H9 (cell line): ENCODE data around the gene LINGO4. TPM values are rescaled to one million over a fixed set of nuclear protein-coding genes. Genes with fewer than 3 reads are reported as not detected.

ENCODE experiments used
- DNase-seq: peaks from one replicate; pipeline ENCODE4 v3.0.0-alpha.2; 2017
- H2AFZ ChIP-seq: one replicate; pipeline ENCODE4 v1.6.1; 2013; ENCODE audit warnings: mild to moderate bottlenecking, low read length, control low read depth, moderate library complexity
- H2AK5ac ChIP-seq: 2 replicates; pipeline ENCODE4 v1.6.1; 2013; ENCODE audit warnings: low read length, control low read depth, mixed read lengths; ENCODE audit not compliant: insufficient read length
- H2BK120ac ChIP-seq: one replicate; pipeline ENCODE4 v1.6.1; 2013; ENCODE audit warnings: low read depth, mild to moderate bottlenecking, low read length, control low read depth, inconsistent platforms; ENCODE audit not compliant: poor library complexity, severe bottlenecking
- H2BK12ac ChIP-seq: 2 replicates; pipeline ENCODE4 v1.6.1; 2013; ENCODE audit warnings: low read length, control low read depth, mixed read lengths, low read depth; ENCODE audit not compliant: insufficient read length
- H2BK15ac ChIP-seq: 2 replicates; pipeline ENCODE4 v1.6.1; 2013; ENCODE audit warnings: low read depth, low read length, control low read depth
- H2BK20ac ChIP-seq: one replicate; pipeline ENCODE4 v1.6.1; 2013; ENCODE audit warnings: low read depth, mild to moderate bottlenecking, low read length, control low read depth, inconsistent platforms; ENCODE audit not compliant: poor library complexity, severe bottlenecking
- H2BK5ac ChIP-seq: 2 replicates; pipeline ENCODE4 v1.6.1; 2013; ENCODE audit warnings: low read length, control low read depth, mixed read lengths; ENCODE audit not compliant: insufficient read length
- H3K14ac ChIP-seq: 2 replicates; pipeline ENCODE4 v1.6.1; 2013; ENCODE audit warnings: low read length, control low read depth; ENCODE audit not compliant: insufficient read depth
- H3K18ac ChIP-seq: 2 replicates; pipeline ENCODE4 v1.6.1; 2013; ENCODE audit warnings: low read depth, mild to moderate bottlenecking, mixed read lengths, low read length, control low read depth; ENCODE audit not compliant: insufficient read length
- H3K23ac ChIP-seq: 2 replicates; pipeline ENCODE4 v1.6.1; 2013; ENCODE audit warnings: low read length, control low read depth, mixed read lengths, low read depth; ENCODE audit not compliant: insufficient read length
- H3K23me2 ChIP-seq: 2 replicates; pipeline ENCODE4 v1.6.1; 2013; ENCODE audit warnings: low read depth, mild to moderate bottlenecking, mixed read lengths, low read length, control low read depth; ENCODE audit not compliant: insufficient read length, poor library complexity, severe bottlenecking
- H3K27ac ChIP-seq: 2 replicates; pipeline ENCODE4 v1.5.1; 2013; ENCODE audit warnings: low read length, control low read depth, mixed read lengths, low read depth; ENCODE audit not compliant: insufficient read length
- H3K27me3 ChIP-seq: 2 replicates; pipeline ENCODE4 v1.6.1; 2013; ENCODE audit warnings: low read length, control low read depth, inconsistent platforms; ENCODE audit not compliant: insufficient read depth
- H3K4ac ChIP-seq: 2 replicates; pipeline ENCODE4 v1.6.1; 2013; ENCODE audit warnings: low read depth, mild to moderate bottlenecking, control low read depth, inconsistent platforms, low read length, moderate library complexity
- H3K4me1 ChIP-seq: 2 replicates; pipeline ENCODE4 v1.6.1; 2013; ENCODE audit warnings: low read length, control low read depth, inconsistent platforms; ENCODE audit not compliant: insufficient read depth
- H3K4me2 ChIP-seq: 2 replicates; pipeline ENCODE4 v1.6.1; 2013; ENCODE audit warnings: low read length, control low read depth, mixed read lengths; ENCODE audit not compliant: insufficient read length, insufficient read depth
- H3K56ac ChIP-seq: 2 replicates; pipeline ENCODE4 v1.6.1; 2013; ENCODE audit warnings: low read depth, mild to moderate bottlenecking, mixed read lengths, low read length, control low read depth; ENCODE audit not compliant: insufficient read length
- H3K79me1 ChIP-seq: 2 replicates; pipeline ENCODE4 v1.6.1; 2013; ENCODE audit warnings: low read depth, mild to moderate bottlenecking, moderate library complexity, low read length, control low read depth, inconsistent platforms; ENCODE audit not compliant: insufficient read depth, poor library complexity, severe bottlenecking
- H3K79me2 ChIP-seq: 2 replicates; pipeline ENCODE4 v1.6.1; 2013; ENCODE audit warnings: low read length, control low read depth, inconsistent platforms; ENCODE audit not compliant: insufficient read depth
- H3K9ac ChIP-seq: 2 replicates; pipeline ENCODE4 v1.6.1; 2013; ENCODE audit warnings: low read length, control low read depth, mixed read lengths; ENCODE audit not compliant: insufficient read length; ENCODE audit errors: extremely low read depth
- H3K9me3 ChIP-seq: one replicate; pipeline ENCODE4 v1.6.1; 2013; ENCODE audit warnings: low read depth, low read length, inconsistent platforms; ENCODE audit not compliant: control insufficient read depth
- H3T11ph ChIP-seq: one replicate; pipeline ENCODE4 v1.6.1; 2013; ENCODE audit warnings: mild to moderate bottlenecking, low read length, control low read depth, inconsistent platforms
- H4K20me1 ChIP-seq: one replicate; pipeline ENCODE4 v1.6.1; 2013; ENCODE audit not compliant: control insufficient read depth, insufficient read length, insufficient read depth
- H4K5ac ChIP-seq: 2 replicates; pipeline ENCODE4 v1.6.1; 2013; ENCODE audit warnings: low read depth, mild to moderate bottlenecking, mixed read lengths, low read length, control low read depth; ENCODE audit not compliant: insufficient read length
- H4K8ac ChIP-seq: replicated peaks from 2 replicates; pipeline ENCODE4 v1.6.1; 2013; ENCODE audit warnings: low read length, control low read depth, mixed read lengths, low read depth; ENCODE audit not compliant: insufficient read length
- H4K91ac ChIP-seq: 2 replicates; pipeline ENCODE4 v1.6.1; 2013; ENCODE audit warnings: low read depth, mild to moderate bottlenecking, moderate library complexity, mixed read lengths, low read length, control low read depth; ENCODE audit not compliant: insufficient read length
- H3K27ac Mint-ChIP-seq, 3 experiments: 2 replicates in 2 of 3; 3 replicates in 1 of 3; pipeline ENCODE4 v1.8.0; 2020 to 2021; ENCODE audit warnings: mixed read lengths in 3 of 3, mild to moderate bottlenecking in 1 of 3, moderate library complexity in 1 of 3
- H3K27me3 Mint-ChIP-seq: 2 replicates; pipeline ENCODE4 v1.8.0; 2021; ENCODE audit warnings: low read depth, mild to moderate bottlenecking, moderate library complexity, mixed read lengths
- H3K36me3 Mint-ChIP-seq, 3 experiments: 2 replicates in 2 of 3; 3 replicates in 1 of 3; pipeline ENCODE4 v1.8.0; 2020 to 2021; ENCODE audit warnings: low read depth in 3 of 3, mixed read lengths in 3 of 3; ENCODE audit not compliant: insufficient read depth in 1 of 3
- H3K4me1 Mint-ChIP-seq, 2 experiments: 2 replicates each; pipeline ENCODE4 v1.8.0; 2020; ENCODE audit warnings: mixed read lengths in 2 of 2
- H3K4me3 Mint-ChIP-seq, 2 experiments: 2 replicates in 1 of 2; 3 replicates in 1 of 2; pipeline ENCODE4 v1.8.0; 2020 to 2021; ENCODE audit warnings: mild to moderate bottlenecking in 2 of 2, mixed read lengths in 2 of 2, moderate library complexity in 1 of 2
- H3K9me3 Mint-ChIP-seq, 2 experiments: 2 replicates in 1 of 2; 3 replicates in 1 of 2; pipeline ENCODE4 v1.8.0; 2020; ENCODE audit warnings: mild to moderate bottlenecking in 2 of 2, mixed read lengths in 2 of 2, moderate library complexity in 1 of 2
- CTCF ChIP-seq: fragments of 200-600 bp; sonication (generic); conservative IDR thresholded peaks from 3 replicates; pipeline ENCODE4 v1.8.0; 2021; ENCODE audit warnings: antibody characterized with exemption, mild to moderate bottlenecking
- WGBS: extraction: QIAGEN DNeasy Blood & Tissue Kit; methylation state at CpG from one replicate; pipeline ENCODE4 v1.1.7; 2013; ENCODE audit warnings: missing lambda C conversion rate, low lambda C conversion rate, mixed read lengths; ENCODE audit not compliant: insufficient read length; ENCODE audit errors: extremely low coverage; 5-methylcytosine and 5-hydroxymethylcytosine counted together
- total RNA-seq: library from RNA; stranded (reverse); gene quantifications from 2 replicates; pipeline ENCODE4 v1.2.1, GENCODE V29; 2021

LINGO4 gene
- total RNA-seq, 1 experiment from 2014 or later = not detected

GRCh38 chr1:151832318-151832980 lies 27.2 kb upstream of the LINGO4 start:
- Histone ChIP-seq H3K4me2 (no peak overlapping the region), H3K27ac (no peak overlapping the region), H4K91ac (no peak overlapping the region), H3K4me1 (peaks cover 14% of the 10 kb centered on the region; the same call in 1 of the 2 replicates), H3K56ac (no peak overlapping the region), H3K27me3 (peaks cover 4% of the 10 kb centered on the region; the same call in 1 of the 2 replicates), H3K9ac (no peak overlapping the region), H4K8ac (no peak overlapping the region), H2BK15ac (no peak overlapping the region), H2BK20ac (no peak overlapping the region), H3T11ph (no peak overlapping the region), H3K79me1 (no peaks in the 10 kb centered on the region), H3K9me3 (no peaks in the 10 kb centered on the region), H3K23me2 (peaks cover under 1% of the 10 kb centered on the region), H3K14ac (no peak overlapping the region), H3K4ac (no peak overlapping the region), H4K20me1 (no peaks in the 10 kb centered on the region), H3K79me2 (no peaks in the 10 kb centered on the region), H2AK5ac (no peak overlapping the region), H2AFZ (no peak overlapping the region), H3K23ac (no peak overlapping the region), H2BK12ac (no peak overlapping the region), H4K5ac (no peak overlapping the region), H2BK5ac (no peak overlapping the region), H3K18ac (no peak overlapping the region), H2BK120ac (no peak overlapping the region)
- peaks cover 37 to 49% of the 10 kb centered on the region in 2 experiments for H3K4me1 Mint-ChIP-seq
- H3K4me3 Mint-ChIP-seq = no peak overlapping the region
- no CpG with 5 or more reads among the region's 10 CpGs for WGBS
- DNase-seq = no peak
- H3K9me3 Mint-ChIP-seq = no peaks in the 10 kb centered on the region
- no peaks in the 10 kb centered on the region for H3K36me3 Mint-ChIP-seq
- peak overlapping the region in 2 of 3 experiments; percentile 7 to 40; a peak in 2 of 7 replicates for H3K27ac Mint-ChIP-seq
- TF ChIP-seq CTCF = no peak
- peaks cover 16% of the 10 kb centered on the region for H3K27me3 Mint-ChIP-seq
